ENCODE measurements around the gene CAD.

CAD gene

DNA sequence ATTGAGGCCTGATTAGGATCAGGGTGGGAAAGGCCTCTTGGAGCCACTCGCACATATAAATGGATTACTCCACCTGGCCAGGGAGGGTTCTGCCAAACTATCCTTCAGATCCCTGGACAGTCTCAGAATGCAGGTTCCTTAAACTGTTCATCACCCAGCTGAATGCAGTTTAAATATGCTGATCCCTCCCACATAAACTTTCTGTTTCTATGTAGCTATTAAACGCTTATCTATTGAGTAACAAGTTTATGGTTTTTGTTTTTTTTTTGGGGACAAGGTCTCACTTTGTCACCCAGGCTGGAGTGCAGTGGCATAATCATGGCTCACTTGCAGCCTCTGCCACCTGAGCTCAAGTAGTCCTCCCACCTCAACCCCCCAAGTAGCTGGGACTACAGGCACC lies 1.9 kb downstream of the CAD start:
- Histone ChIP-seq H3K4me3 (peak overlapping the region in 1 of 10 experiments; percentile 72; a peak in 1 of 20 replicates), H3K9ac (peak overlapping the region in 2 of 11 experiments; percentile 81 to 89; a peak in 3 of 22 replicates), H3K9me3 (replicated peaks in 1 of 11) (no peaks in the 10 kb centered on the region), H3K36me3 (peaks cover 48 to 82% (median 63%) of the 10 kb centered on the region in 11 experiments), H3K4me1 (peaks cover 15 to 29% (median 21%) of the 10 kb centered on the region in 10 experiments), H3K27ac (no peak overlapping the region), H3K4me2 (peak overlapping the region; percentile 86 to 98 (median 93); a peak in 18 of 22 replicates), H4K20me1 (peaks cover 0 to 6% (median 0%) of the 10 kb centered on the region in 11 experiments; a peak in 1 of 22 replicates), H3K27me3 (no peaks in the 10 kb centered on the region)
- TF ChIP-seq Cebpa-rat (IDR thresholded peaks at IDR 0.05): no peak

DNA sequence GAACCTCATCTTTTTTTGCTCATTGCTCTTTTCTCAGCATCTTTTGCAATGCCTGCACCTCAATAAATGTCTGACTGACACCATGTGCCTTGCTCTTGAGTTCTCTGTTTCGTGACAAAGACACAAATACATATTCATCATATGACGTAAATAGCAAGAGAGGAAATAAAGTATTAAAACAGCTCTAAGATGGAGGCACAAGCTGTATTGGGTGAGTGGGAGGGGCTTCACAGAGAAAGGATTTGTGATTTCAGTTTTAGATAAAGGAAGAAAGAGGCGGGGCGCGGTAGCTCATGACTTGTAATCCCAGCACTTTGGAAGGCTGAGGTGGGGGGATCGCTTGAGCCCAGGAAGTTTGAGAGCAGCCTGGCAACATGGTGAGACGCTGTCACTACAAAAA lies 2.9 kb downstream of the CAD start:
- Histone ChIP-seq H4K20me1 (peaks cover 0 to 9% (median 0%) of the 10 kb centered on the region in 11 experiments; a peak in 1 of 22 replicates), H3K9ac (no peak overlapping the region), H3K27ac (no peak overlapping the region), H3K9me3 (replicated peaks in 1 of 11) (no peaks in the 10 kb centered on the region), H3K27me3 (no peaks in the 10 kb centered on the region), H3K36me3 (peaks cover 53 to 87% (median 70%) of the 10 kb centered on the region in 11 experiments), H3K4me1 (peaks cover 15 to 29% (median 21%) of the 10 kb centered on the region in 10 experiments), H3K4me2 (no peak overlapping the region), H3K4me3 (no peak overlapping the region)
- TF ChIP-seq Cebpa-rat (IDR thresholded peaks at IDR 0.05): no peak

DNA sequence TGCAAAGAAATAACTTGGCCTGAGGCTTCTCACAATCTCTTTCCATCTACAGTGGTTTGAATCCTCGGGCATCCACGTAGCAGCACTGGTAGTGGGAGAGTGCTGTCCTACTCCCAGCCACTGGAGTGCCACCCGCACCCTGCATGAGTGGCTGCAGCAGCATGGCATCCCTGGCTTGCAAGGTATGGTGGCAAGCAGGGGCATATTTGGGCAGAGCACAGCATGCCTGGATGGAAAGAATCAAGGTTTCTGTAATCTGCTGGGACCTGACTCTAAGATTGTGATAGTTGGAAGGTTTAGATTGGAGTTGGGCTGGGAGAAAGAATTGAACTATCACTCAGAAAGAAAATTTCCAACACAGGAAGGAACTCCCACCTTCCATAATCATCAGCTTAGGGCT lies 4.0 kb downstream of the CAD start:
- no peaks in the 10 kb centered on the region for H3K27me3 ChIP-seq
- H3K27ac ChIP-seq: no peak overlapping the region
- TF ChIP-seq Cebpa-rat (IDR thresholded peaks at IDR 0.05): no peak
- H3K4me3 ChIP-seq: no peak overlapping the region
- no peak overlapping the region for H3K4me2 ChIP-seq
- no peaks in the 10 kb centered on the region for H3K9me3 ChIP-seq (replicated peaks in 1 of 11)
- peaks cover 15 to 29% (median 21%) of the 10 kb centered on the region in 10 experiments for H3K4me1 ChIP-seq
- peaks cover 0 to 12% (median 0%) of the 10 kb centered on the region in 11 experiments; a peak in 3 of 22 replicates for H4K20me1 ChIP-seq
- peaks cover 58 to 87% (median 76%) of the 10 kb centered on the region in 11 experiments for H3K36me3 ChIP-seq
- H3K9ac ChIP-seq: no peak overlapping the region

- H3K36me3 ChIP-seq: peaks cover 70 to 93% (median 88%) of the 10 kb centered on the region in 11 experiments
- no peaks in the 10 kb centered on the region for H3K27me3 ChIP-seq
- H3K4me1 ChIP-seq: peaks cover 12 to 23% (median 15%) of the 10 kb centered on the region in 10 experiments
- no peak overlapping the region for H3K27ac ChIP-seq
- H4K20me1 ChIP-seq: peaks cover 0 to 19% (median 0%) of the 10 kb centered on the region in 11 experiments; a peak in 5 of 22 replicates
- no peak overlapping the region for H3K9ac ChIP-seq
- no peaks in the 10 kb centered on the region for H3K9me3 ChIP-seq (replicated peaks in 1 of 11)
- H3K4me2 ChIP-seq: no peak overlapping the region
- no peak for TF ChIP-seq Cebpa-rat (IDR thresholded peaks at IDR 0.05)
- no peak overlapping the region for H3K4me3 ChIP-seq
Observed at GRCh38 chr2:27222407-27222806, 5.2 kb downstream of the CAD start.

GRCh38 chr2:27223416-27223815 lies 6.2 kb downstream of the CAD start:
- no peak for TF ChIP-seq Cebpa-rat (IDR thresholded peaks at IDR 0.05)
- Histone ChIP-seq H3K4me1 (peaks cover 5 to 13% (median 8%) of the 10 kb centered on the region in 10 experiments), H3K9me3 (replicated peaks in 1 of 11) (no peaks in the 10 kb centered on the region), H3K4me3 (no peak overlapping the region), H3K9ac (no peak overlapping the region), H3K27ac (no peak overlapping the region), H4K20me1 (peaks cover 0 to 19% (median 0%) of the 10 kb centered on the region in 11 experiments; a peak in 5 of 22 replicates), H3K27me3 (no peaks in the 10 kb centered on the region), H3K4me2 (no peak overlapping the region), H3K36me3 (peaks cover 80 to 100% (median 98%) of the 10 kb centered on the region in 11 experiments)

DNA sequence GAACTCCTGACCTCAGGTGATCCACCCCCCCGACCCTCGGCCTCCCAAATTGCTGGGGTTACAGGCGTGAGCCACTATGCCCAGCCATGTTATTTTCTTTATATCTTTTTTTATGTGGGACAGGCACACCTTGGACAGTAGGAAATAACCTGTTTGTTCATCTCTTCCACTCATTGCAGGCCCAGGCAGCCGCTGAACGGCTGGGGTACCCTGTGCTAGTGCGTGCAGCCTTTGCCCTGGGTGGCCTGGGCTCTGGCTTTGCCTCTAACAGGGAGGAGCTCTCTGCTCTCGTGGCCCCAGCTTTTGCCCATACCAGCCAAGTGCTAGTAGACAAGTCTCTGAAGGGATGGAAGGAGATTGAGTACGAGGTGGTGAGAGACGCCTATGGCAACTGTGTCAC lies 8.4 kb downstream of the CAD start:
- Histone ChIP-seq H3K4me1 (peaks cover 0 to 8% (median 7%) of the 10 kb centered on the region in 10 experiments; a peak in 12 of 20 replicates), H3K36me3 (peaks cover 93 to 100% (median 100%) of the 10 kb centered on the region in 11 experiments), H3K9ac (no peak overlapping the region), H3K4me3 (no peak overlapping the region), H3K27me3 (no peaks in the 10 kb centered on the region), H3K9me3 (replicated peaks in 1 of 11) (no peaks in the 10 kb centered on the region), H3K27ac (no peak overlapping the region), H4K20me1 (peaks cover 0 to 19% (median under 1%) of the 10 kb centered on the region in 11 experiments; a peak in 5 of 22 replicates), H3K4me2 (no peak overlapping the region)
- TF ChIP-seq Cebpa-rat (IDR thresholded peaks at IDR 0.05): no peak

DNA sequence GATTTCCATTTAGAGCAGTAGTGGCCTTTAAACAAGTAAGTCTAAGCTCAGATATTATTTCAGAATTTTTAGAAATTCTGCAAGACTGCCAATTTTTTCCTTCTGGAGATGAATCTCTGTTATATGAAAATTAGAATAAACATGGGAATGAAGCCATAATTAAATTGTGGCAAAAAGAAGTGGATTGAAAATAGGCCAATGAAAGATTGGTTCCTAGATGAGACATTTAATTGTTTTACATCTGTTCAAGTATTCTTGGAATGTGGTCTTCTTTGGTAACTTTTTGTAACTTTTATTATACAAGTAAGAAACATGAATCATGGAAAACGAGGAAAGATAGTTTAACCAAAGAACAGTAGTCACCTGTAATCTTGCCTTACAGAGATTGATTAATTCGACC lies 10.3 kb downstream of the CAD start:
- H3K36me3 ChIP-seq: peaks cover 97 to 100% (median 99%) of the 10 kb centered on the region in 11 experiments

DNA sequence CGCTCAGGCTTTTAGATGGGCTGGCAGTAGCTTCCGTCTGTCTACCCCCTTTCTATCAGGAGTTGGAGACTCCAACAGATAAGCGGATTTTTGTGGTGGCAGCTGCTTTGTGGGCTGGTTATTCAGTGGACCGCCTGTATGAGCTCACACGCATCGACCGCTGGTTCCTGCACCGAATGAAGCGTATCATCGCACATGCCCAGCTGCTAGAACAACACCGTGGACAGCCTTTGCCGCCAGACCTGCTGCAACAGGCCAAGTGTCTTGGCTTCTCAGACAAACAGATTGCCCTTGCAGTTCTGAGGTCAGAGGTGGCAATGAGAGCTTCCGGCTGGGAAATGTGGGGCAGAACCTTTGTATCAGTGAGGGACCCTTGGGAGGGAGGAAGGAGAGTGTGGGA lies 14.8 kb downstream of the CAD start:
- H3K9ac ChIP-seq: peak overlapping the region in 5 of 11 experiments; percentile 2 to 42 (median 32); a peak in 7 of 22 replicates
- H3K27ac ChIP-seq: peak overlapping the region in 6 of 11 experiments; percentile 4 to 74 (median 58); a peak in 7 of 22 replicates
- H3K4me2 ChIP-seq: peak overlapping the region in 7 of 11 experiments; percentile 54 to 94 (median 75); a peak in 14 of 22 replicates
- H3K27me3 ChIP-seq: no peaks in the 10 kb centered on the region
- H4K20me1 ChIP-seq: peaks cover 0 to 53% (median 11%) of the 10 kb centered on the region in 11 experiments; a peak in 10 of 22 replicates
- H3K4me3 ChIP-seq: no peak overlapping the region
- H3K36me3 ChIP-seq: peaks cover 97 to 100% (median 99%) of the 10 kb centered on the region in 11 experiments
- H3K4me1 ChIP-seq: peaks cover 0 to 28% (median 23%) of the 10 kb centered on the region in 10 experiments; a peak in 15 of 20 replicates
- no peak for TF ChIP-seq Cebpa-rat (IDR thresholded peaks at IDR 0.05)
- no peaks in the 10 kb centered on the region for H3K9me3 ChIP-seq (replicated peaks in 1 of 11)

More for the DNA sequence above, 10.3 kb downstream of the CAD start:
- TF ChIP-seq Cebpa-rat (IDR thresholded peaks at IDR 0.05): no peak
- Histone ChIP-seq H3K4me1 (peaks cover 0 to 28% (median 23%) of the 10 kb centered on the region in 10 experiments; a peak in 15 of 20 replicates), H3K9me3 (replicated peaks in 1 of 11) (no peaks in the 10 kb centered on the region), H3K4me3 (no peak overlapping the region), H3K27me3 (no peaks in the 10 kb centered on the region), H3K27ac (no peak overlapping the region), H4K20me1 (peaks cover 0 to 32% (median 14%) of the 10 kb centered on the region in 11 experiments; a peak in 10 of 22 replicates), H3K9ac (0 out of 22 replicates have a peak overlapping the region, but pooled peaks of 1 of the 11 experiments have one; percentile 16), H3K4me2 (no peak overlapping the region)

DNA sequence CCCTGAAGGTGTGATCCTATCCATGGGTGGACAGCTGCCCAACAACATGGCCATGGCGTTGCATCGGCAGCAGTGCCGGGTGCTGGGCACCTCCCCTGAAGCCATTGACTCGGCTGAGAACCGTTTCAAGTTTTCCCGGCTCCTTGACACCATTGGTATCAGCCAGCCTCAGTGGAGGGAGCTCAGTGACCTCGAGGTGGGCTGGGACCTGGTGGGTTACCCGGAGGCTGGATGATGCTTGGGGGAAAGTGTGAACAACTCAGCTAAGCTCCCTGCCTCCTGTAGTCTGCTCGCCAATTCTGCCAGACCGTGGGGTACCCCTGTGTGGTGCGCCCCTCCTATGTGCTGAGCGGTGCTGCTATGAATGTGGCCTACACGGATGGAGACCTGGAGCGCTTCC lies 16.2 kb downstream of the CAD start:
- Histone ChIP-seq H3K36me3 (peaks cover 97 to 100% (median 100%) of the 10 kb centered on the region in 11 experiments), H3K9ac (no peak overlapping the region), H3K4me3 (no peak overlapping the region), H3K27ac (no peak overlapping the region), H3K9me3 (replicated peaks in 1 of 11) (no peaks in the 10 kb centered on the region), H3K4me2 (no peak overlapping the region), H4K20me1 (peaks cover 0 to 67% (median 16%) of the 10 kb centered on the region in 11 experiments; a peak in 9 of 22 replicates), H3K27me3 (no peaks in the 10 kb centered on the region), H3K4me1 (peaks cover 0 to 28% (median 23%) of the 10 kb centered on the region in 10 experiments; a peak in 15 of 20 replicates)
- TF ChIP-seq Cebpa-rat (IDR thresholded peaks at IDR 0.05): no peak

Data from BLaER1 treated with 17β-estradiol and CSF1 and Interleukin-3, amounts not matched to agents 10 nM and 100 nM (cell line).